ENCODE data around the gene RAE1. TPM values are rescaled to one million over a fixed set of nuclear protein-coding genes. Genes with fewer than 3 reads are reported as not detected.

The RAE1 gene
- total RNA-seq, 1 experiment from 2014 or later = 64.1 TPM

GRCh38 chr20:57322476-57322875, 28.6 kb upstream of the RAE1 start:
- no peak overlapping the region for H3K4me3 Mint-ChIP-seq (ENCODE audit: low read depth, unreplicated experiment)
- H3K9me3 Mint-ChIP-seq (ENCODE audit: low read depth, unreplicated experiment) = no peaks in the 10 kb centered on the region
- BruUV-seq (replicated peaks) = no TSS peak
- CTCF ChIA-PET = interaction anchor here (0.7 kb wide), 2 partner anchors 21 to 238 kb away, joined by 3 read pairs; no protein-coding TSS in a partner anchor
- no peaks in the 10 kb centered on the region for H3K4me1 Mint-ChIP-seq (ENCODE audit: low read depth, unreplicated experiment)
- TF ChIP-seq, protein P1, sequence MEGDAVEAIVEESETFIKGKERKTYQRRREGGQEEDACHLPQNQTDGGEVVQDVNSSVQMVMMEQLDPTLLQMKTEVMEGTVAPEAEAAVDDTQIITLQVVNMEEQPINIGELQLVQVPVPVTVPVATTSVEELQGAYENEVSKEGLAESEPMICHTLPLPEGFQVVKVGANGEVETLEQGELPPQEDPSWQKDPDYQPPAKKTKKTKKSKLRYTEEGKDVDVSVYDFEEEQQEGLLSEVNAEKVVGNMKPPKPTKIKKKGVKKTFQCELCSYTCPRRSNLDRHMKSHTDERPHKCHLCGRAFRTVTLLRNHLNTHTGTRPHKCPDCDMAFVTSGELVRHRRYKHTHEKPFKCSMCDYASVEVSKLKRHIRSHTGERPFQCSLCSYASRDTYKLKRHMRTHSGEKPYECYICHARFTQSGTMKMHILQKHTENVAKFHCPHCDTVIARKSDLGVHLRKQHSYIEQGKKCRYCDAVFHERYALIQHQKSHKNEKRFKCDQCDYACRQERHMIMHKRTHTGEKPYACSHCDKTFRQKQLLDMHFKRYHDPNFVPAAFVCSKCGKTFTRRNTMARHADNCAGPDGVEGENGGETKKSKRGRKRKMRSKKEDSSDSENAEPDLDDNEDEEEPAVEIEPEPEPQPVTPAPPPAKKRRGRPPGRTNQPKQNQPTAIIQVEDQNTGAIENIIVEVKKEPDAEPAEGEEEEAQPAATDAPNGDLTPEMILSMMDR (IDR thresholded peaks at IDR 0.05; ENCODE audit: unreplicated experiment) = no peak
- no peak overlapping the region for H3K27ac Mint-ChIP-seq (ENCODE audit: unreplicated experiment)
- DNase-seq = no peak
- peaks cover 100% of the 10 kb centered on the region for H3K27me3 Mint-ChIP-seq (ENCODE audit: unreplicated experiment)
- H3K36me3 Mint-ChIP-seq (ENCODE audit: insufficient read depth, unreplicated experiment) = no peaks in the 10 kb centered on the region
- intact Hi-C loops (cut with micrococcal nuclease; ENCODE audit: unreplicated experiment) = no loop called here

GRCh38 chr20:57323034-57323433, 28.0 kb upstream of the RAE1 start:
- CTCF ChIA-PET = interaction anchor here (0.7 kb wide), 1 partner anchor 22 kb away, joined by 3 read pairs; no protein-coding TSS in a partner anchor
- no peaks in the 10 kb centered on the region for H3K36me3 Mint-ChIP-seq (ENCODE audit: insufficient read depth, unreplicated experiment)
- peaks cover 100% of the 10 kb centered on the region for H3K27me3 Mint-ChIP-seq (ENCODE audit: unreplicated experiment)
- H3K9me3 Mint-ChIP-seq (ENCODE audit: low read depth, unreplicated experiment) = no peaks in the 10 kb centered on the region
- intact Hi-C loops (cut with micrococcal nuclease; ENCODE audit: unreplicated experiment) = no loop called here
- TF ChIP-seq, protein P1 (IDR thresholded peaks at IDR 0.05; ENCODE audit: unreplicated experiment) = no peak
- no peak overlapping the region for H3K27ac Mint-ChIP-seq (ENCODE audit: unreplicated experiment)
- peak; percentile 28 for DNase-seq
- no TSS peak for BruUV-seq (replicated peaks)
- no peak overlapping the region for H3K4me3 Mint-ChIP-seq (ENCODE audit: low read depth, unreplicated experiment)
- H3K4me1 Mint-ChIP-seq (ENCODE audit: low read depth, unreplicated experiment) = no peaks in the 10 kb centered on the region

DNA sequence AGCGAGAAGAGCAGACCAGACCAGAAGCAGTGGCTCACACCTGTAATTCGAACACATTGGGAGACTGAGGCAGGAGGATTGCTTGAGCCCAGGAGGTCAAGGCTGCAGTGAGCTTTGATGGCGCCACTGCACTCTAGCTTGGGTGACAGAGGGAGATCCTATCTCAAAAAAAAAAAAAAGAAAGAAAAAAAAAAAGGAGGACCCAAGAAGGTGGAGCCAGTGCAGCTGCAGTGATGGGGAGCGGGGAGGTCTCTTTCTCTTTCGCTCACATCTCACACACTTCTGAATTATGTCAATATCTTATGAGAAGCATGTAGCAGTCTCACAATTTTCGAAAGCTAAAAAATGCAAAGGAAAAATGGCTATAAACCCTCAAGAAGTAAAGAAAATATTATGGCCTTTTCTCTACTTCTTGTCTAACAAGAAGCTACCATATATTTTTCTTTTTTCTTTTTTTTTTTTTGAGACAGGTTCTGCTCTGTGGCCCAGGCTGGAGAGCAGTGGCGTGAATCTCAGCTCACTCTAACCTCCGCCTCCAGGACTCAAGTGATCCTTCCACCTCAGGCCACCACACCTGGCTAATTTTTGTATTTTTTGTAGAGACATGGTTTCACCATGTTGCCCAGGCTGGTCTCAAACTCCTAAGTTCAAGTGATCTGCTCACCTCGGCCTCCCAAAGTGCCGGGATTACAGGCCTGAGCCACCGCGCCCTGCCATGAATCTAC, 25.3 kb upstream of the RAE1 start:
- Mint-ChIP-seq H3K27ac (ENCODE audit: unreplicated experiment) (no peak overlapping the region), H3K27me3 (ENCODE audit: unreplicated experiment) (peaks cover 100% of the 10 kb centered on the region)

DNA sequence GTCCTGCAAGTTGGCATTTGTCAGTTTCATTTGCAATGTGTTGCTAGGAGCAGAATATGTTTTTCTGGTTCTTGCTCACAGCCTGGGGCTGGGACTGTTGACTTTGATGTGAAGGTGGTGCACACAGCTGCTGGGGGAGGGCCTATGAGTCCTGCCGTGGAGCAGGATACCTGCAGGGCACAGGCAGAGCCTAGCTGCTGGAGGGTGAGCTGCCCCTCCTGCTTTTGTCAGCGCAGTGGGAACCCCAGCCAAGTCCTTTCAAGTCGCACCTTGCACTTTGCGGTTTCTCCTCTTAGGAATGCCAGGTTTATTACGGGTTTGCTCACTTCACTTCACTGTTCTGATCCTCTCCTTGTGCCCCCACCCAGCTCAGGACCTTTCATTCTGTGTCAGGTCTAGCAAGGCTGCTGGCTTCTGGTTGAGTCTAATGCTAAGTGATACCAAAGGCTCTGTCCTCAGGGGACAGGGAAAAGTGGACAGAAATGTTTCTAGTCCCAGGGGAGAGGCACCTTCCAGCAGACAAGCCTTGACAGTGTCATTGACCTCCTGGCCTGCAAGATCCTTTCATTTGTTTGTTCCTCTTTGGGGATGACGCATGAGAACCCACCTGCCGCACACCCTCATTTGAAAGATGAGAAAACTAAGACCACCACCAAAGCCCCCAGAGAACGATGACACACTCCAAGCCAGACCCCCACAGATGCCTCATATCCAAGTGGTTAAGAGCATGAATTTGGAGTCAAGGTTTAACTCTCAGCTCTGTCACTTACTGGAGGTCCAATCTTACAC, 24.2 kb upstream of the RAE1 start:
- TF ChIP-seq, protein P1 (IDR thresholded peaks at IDR 0.05; ENCODE audit: unreplicated experiment) = no peak
- no peak overlapping the region for H3K27ac Mint-ChIP-seq (ENCODE audit: unreplicated experiment)
- no TSS peak for BruUV-seq (replicated peaks)
- intact Hi-C loops (cut with micrococcal nuclease; ENCODE audit: unreplicated experiment) = no loop called here
- H3K4me3 Mint-ChIP-seq (ENCODE audit: low read depth, unreplicated experiment) = no peak overlapping the region
- peak; percentile 15 for DNase-seq
- no peaks in the 10 kb centered on the region for H3K9me3 Mint-ChIP-seq (ENCODE audit: low read depth, unreplicated experiment)
- peaks cover 100% of the 10 kb centered on the region for H3K27me3 Mint-ChIP-seq (ENCODE audit: unreplicated experiment)
- H3K36me3 Mint-ChIP-seq (ENCODE audit: insufficient read depth, unreplicated experiment) = no peaks in the 10 kb centered on the region
- no peaks in the 10 kb centered on the region for H3K4me1 Mint-ChIP-seq (ENCODE audit: low read depth, unreplicated experiment)
- CTCF ChIA-PET = interaction anchor here (1.0 kb wide), 1 partner anchor 9 kb away, joined by 3 read pairs; no protein-coding TSS in a partner anchor

More for the DNA sequence above, 25.3 kb upstream of the RAE1 start:
- H3K36me3 Mint-ChIP-seq (ENCODE audit: insufficient read depth, unreplicated experiment) = no peaks in the 10 kb centered on the region
- H3K4me3 Mint-ChIP-seq (ENCODE audit: low read depth, unreplicated experiment) = no peak overlapping the region
- no peak for DNase-seq
- CTCF ChIA-PET = no interaction called here
- H3K9me3 Mint-ChIP-seq (ENCODE audit: low read depth, unreplicated experiment) = no peaks in the 10 kb centered on the region
- no peaks in the 10 kb centered on the region for H3K4me1 Mint-ChIP-seq (ENCODE audit: low read depth, unreplicated experiment)
- no TSS peak for BruUV-seq (replicated peaks)
- TF ChIP-seq, protein P1 (IDR thresholded peaks at IDR 0.05; ENCODE audit: unreplicated experiment) = no peak
- intact Hi-C loops (cut with micrococcal nuclease; ENCODE audit: unreplicated experiment) = no loop called here
